Upper lobe of left lung (tissue), 4 donors: ENCODE data around the gene PDE4D.

ENCODE experiments used
- CTCF ChIP-seq, 6 experiments: fragments of 450-650 bp in 4 of 6; fragments of 200-600 bp in 2 of 6; sonication (generic) in 2 of 6; IDR thresholded peaks; one replicate each; pipeline ENCODE4 v1.5.1; 2016 to 2019; ENCODE audit warnings: antibody characterized with exemption in 6 of 6
- EP300 ChIP-seq, 4 donors: sonication (generic); formaldehyde crosslinking; IDR thresholded peaks; one replicate each; pipeline ENCODE4 v1.5.1; 2017; ENCODE audit warnings: antibody characterized with exemption in 4 of 4, control low read depth in 2 of 4
- POLR2A ChIP-seq, 4 donors: fragments of 450-650 bp; IDR thresholded peaks; one replicate each; pipeline ENCODE4 v1.5.1; 2016 to 2017; ENCODE audit warnings: antibody characterized with exemption in 4 of 4, mild to moderate bottlenecking in 2 of 4
- POLR2AphosphoS5 ChIP-seq, 2 donors: sonication (generic); formaldehyde crosslinking; IDR thresholded peaks; one replicate each; pipeline ENCODE4 v1.5.1; 2017; ENCODE audit warnings: antibody characterized with exemption in 2 of 2

GRCh38 chr5:59174248-59174844 lies 719.2 kb downstream of the PDE4D start:
- TF ChIP-seq POLR2AphosphoS5 (IDR thresholded peaks at IDR 0.05) (no peak), CTCF (IDR thresholded peaks at IDR 0.05) (peak in 5 of 6 experiments; percentile 46 to 72 (median 65)), POLR2A (IDR thresholded peaks at IDR 0.05) (no peak), EP300 (IDR thresholded peaks at IDR 0.05) (no peak)
